Right lung (tissue), 5 donors: ENCODE measurements around the gene ANKRD63. TPM values are rescaled to one million over a fixed set of nuclear protein-coding genes. Genes with fewer than 3 reads are reported as not detected.
A peak's percentile ranks its signal among the peaks of the same experiment; 100 is the strongest.

Experiments
- DNase-seq, 2 donors: peaks; one replicate each; pipeline ENCODE4 v3.0.0-alpha.2; 2013
- polyA plus RNA-seq, 5 donors: library from polyadenylated mRNA; unstranded; fragments of 120-200 nt; gene quantifications; one replicate each; pipeline versions ENCODE4 v1.2.1 to v1.2.3, GENCODE V29; 2013; ENCODE audit warnings: inconsistent platforms in 1 of 5, low replicate concordance in 1 of 5; ENCODE audit not compliant: insufficient read length in 5 of 5, insufficient read depth in 1 of 5

ANKRD63 gene
- polyA plus RNA-seq, 5 donors = not detected

- no peak for DNase-seq
Measured at GRCh38 chr15:40295877-40296560, 13.2 kb upstream of the ANKRD63 start.

GRCh38 chr15:40295297-40295696, 12.4 kb upstream of the ANKRD63 start:
- no peak for DNase-seq

- DNase-seq = no peak
Measured at GRCh38 chr15:40293905-40294895, 11.3 kb upstream of the ANKRD63 start.

- DNase-seq = no peak
Measured at GRCh38 chr15:40293006-40293405, 10.1 kb upstream of the ANKRD63 start.

GRCh38 chr15:40292246-40292645, 9.4 kb upstream of the ANKRD63 start:
- DNase-seq = no peak

- DNase-seq = peak in 1 of 2 donors; percentile 47
Measured at GRCh38 chr15:40290918-40291574, 8.2 kb upstream of the ANKRD63 start.

GRCh38 chr15:40290545-40290917, 7.7 kb upstream of the ANKRD63 start:
- no peak for DNase-seq

- no peak for DNase-seq
Measured at GRCh38 chr15:40289140-40289775, 6.4 kb upstream of the ANKRD63 start.

- no peak for DNase-seq
Measured at GRCh38 chr15:40287968-40288367, 5.1 kb upstream of the ANKRD63 start.

GRCh38 chr15:40287505-40287904, 4.6 kb upstream of the ANKRD63 start:
- DNase-seq = no peak

- DNase-seq = no peak
Measured at GRCh38 chr15:40286794-40287193, 3.9 kb upstream of the ANKRD63 start.

GRCh38 chr15:40286061-40286532, 3.2 kb upstream of the ANKRD63 start:
- DNase-seq = no peak

GRCh38 chr15:40285554-40286011, 2.7 kb upstream of the ANKRD63 start:
- DNase-seq = no peak

- peak; percentile 65 to 77 for DNase-seq
Measured at GRCh38 chr15:40285151-40285550, 2.3 kb upstream of the ANKRD63 start.

GRCh38 chr15:40283615-40284300, 894 bp upstream of the ANKRD63 start:
- DNase-seq = no peak

GRCh38 chr15:40282147-40282868, 556 bp downstream of the ANKRD63 start:
- no peak for DNase-seq

GRCh38 chr15:40281801-40282146, 1.1 kb downstream of the ANKRD63 start:
- DNase-seq = no peak

GRCh38 chr15:40281057-40281800, 1.6 kb downstream of the ANKRD63 start:
- no peak for DNase-seq

GRCh38 chr15:40280260-40281056, 2.4 kb downstream of the ANKRD63 start:
- no peak for DNase-seq
